ENCODE data around the gene DAZ1.
"Not testable (repeated sequence)": the region's sequence is repeated elsewhere in the genome, so short reads cannot be mapped to it uniquely, and the experiment has no call there.

Gene DAZ1, protein sequence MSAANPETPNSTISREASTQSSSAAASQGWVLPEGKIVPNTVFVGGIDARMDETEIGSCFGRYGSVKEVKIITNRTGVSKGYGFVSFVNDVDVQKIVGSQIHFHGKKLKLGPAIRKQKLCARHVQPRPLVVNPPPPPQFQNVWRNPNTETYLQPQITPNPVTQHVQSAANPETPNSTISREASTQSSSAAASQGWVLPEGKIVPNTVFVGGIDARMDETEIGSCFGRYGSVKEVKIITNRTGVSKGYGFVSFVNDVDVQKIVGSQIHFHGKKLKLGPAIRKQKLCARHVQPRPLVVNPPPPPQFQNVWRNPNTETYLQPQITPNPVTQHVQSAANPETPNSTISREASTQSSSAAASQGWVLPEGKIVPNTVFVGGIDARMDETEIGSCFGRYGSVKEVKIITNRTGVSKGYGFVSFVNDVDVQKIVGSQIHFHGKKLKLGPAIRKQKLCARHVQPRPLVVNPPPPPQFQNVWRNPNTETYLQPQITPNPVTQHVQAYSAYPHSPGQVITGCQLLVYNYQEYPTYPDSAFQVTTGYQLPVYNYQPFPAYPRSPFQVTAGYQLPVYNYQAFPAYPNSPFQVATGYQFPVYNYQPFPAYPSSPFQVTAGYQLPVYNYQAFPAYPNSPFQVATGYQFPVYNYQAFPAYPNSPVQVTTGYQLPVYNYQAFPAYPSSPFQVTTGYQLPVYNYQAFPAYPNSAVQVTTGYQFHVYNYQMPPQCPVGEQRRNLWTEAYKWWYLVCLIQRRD

DNA sequence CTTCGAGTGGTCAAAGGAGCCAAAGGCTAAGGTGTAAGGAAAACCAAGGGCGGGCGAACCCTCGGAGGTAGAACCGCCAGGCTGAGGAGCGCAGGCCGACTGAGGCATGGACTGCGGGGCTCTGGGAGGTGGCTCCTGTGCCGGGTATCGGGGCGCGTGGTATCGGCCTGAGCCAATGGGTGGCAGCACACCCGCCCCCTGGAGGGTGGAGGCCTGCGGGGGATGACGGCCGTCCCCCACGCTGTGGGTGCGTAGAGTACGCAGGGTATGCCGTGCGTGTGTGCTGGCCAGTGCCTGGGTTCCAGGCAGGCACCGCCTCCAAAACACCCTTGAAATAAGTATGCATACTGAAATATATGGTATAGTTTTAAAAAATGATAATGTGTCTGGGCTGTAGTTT lies at the start of gene DAZ1:
Gene DAZ1 (minus strand): TSS at position 101 of the 400 bp plus-strand sequence. CDS start 208 bp downstream, outside the sequence.
- DNase-seq (ENCODE audit: low spot score): not testable (repeated sequence)

DNA sequence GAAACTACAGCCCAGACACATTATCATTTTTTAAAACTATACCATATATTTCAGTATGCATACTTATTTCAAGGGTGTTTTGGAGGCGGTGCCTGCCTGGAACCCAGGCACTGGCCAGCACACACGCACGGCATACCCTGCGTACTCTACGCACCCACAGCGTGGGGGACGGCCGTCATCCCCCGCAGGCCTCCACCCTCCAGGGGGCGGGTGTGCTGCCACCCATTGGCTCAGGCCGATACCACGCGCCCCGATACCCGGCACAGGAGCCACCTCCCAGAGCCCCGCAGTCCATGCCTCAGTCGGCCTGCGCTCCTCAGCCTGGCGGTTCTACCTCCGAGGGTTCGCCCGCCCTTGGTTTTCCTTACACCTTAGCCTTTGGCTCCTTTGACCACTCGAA lies 20.4 kb upstream of the DAZ1 start, which contains the start of gene DAZ2:
Gene DAZ2 (plus strand): TSS at position 301 of the 400 bp plus-strand sequence. CDS start 208 bp downstream, outside the sequence.
- DNase-seq (ENCODE audit: low spot score): not testable (repeated sequence)

DNA sequence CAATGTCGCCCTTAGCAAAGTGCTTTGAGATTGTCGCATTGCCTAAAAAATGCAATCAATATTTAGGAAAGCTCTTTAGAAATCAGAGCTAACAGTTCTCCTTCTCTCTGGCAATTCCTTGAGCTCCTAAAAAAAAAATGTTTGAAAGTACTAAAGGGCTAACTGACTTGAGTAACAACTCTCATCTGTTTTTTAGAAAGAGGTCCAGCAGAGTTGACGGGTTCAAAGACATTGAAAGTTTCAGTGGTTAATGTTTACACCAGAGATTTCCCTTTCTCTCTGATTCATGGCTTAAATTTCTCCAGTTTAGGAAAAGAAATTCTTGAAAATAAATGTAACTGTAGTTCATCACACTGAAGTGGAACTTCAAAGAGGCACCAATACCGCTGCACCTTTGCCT lies 11.9 kb upstream of the DAZ1 start:
- not testable (repeated sequence) for DNase-seq (ENCODE audit: low spot score)

DNA sequence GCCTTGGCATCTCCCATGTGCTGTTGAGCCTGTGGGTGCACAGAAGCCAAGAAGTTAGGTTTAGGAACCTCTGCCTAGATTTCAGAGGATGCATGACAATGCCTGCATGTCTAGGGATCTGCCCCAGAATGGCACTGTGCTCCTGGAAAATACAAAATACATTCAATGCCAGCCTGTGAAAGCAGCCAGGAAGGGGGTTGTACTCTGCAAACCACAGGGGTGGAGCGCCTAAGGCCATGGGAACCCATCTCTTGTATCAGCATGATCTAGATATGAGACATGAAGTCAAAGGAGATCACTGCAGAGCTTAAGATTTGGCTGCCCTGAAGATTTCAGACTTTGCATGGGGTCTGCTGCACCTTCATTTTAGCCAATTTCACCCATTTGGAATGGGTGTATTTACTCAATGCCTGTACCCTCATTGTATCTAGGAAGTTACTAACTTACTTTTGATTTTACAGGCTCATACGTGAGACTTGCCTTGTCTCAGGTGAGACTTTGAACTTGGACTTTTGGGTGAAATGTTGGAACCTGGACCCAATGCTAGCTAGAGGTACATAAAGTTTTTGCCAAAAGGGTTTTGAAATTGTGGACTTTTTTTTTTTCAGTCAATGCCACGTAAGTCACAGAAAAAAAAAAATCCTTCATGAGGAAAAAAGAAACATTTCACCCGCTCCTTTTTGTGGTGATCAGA lies 11.1 kb upstream of the DAZ1 start:
- not testable (repeated sequence) for DNase-seq (ENCODE audit: low spot score)

DNA sequence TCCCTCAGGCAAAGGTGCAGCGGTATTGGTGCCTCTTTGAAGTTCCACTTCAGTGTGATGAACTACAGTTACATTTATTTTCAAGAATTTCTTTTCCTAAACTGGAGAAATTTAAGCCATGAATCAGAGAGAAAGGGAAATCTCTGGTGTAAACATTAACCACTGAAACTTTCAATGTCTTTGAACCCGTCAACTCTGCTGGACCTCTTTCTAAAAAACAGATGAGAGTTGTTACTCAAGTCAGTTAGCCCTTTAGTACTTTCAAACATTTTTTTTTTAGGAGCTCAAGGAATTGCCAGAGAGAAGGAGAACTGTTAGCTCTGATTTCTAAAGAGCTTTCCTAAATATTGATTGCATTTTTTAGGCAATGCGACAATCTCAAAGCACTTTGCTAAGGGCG lies 8.6 kb upstream of the DAZ1 start:
- not testable (repeated sequence) for DNase-seq (ENCODE audit: low spot score)
